IMR-90 (cell line): ENCODE results near the gene PIEZO2. TPM values are rescaled to one million over a fixed set of nuclear protein-coding genes. Genes with fewer than 3 reads are reported as not detected.

Experiments
- ATAC-seq: fragments of 200-7000 bp; cut with Tn5 transposase; 2 replicates; pipeline ENCODE4 v1.9.1; 2020; ENCODE audit warnings: low read depth, mild to moderate bottlenecking, moderate library complexity
- BruUV-seq: library from RNA; stranded (reverse); fragments of 400-500 nt; replicated peaks from 2 replicates; lab custom pipeline; 2021; lab: Mats Ljungman, UMichigan
- CTCF ChIA-PET: fragments of 300-600 bp; formaldehyde crosslinking; extraction: SDS; loops from one replicate; lab custom pipeline; 2021; ENCODE audit warnings: antibody characterized with exemption; lab: Yijun Ruan, JAX
- POLR2A ChIA-PET: fragments of 300-600 bp; sonication (Branson Sonifier 250); formaldehyde crosslinking; loops from one replicate; lab custom pipeline; 2022; ENCODE audit warnings: antibody characterized with exemption; ENCODE audit not compliant: unreplicated experiment; lab: Charles Lee
- DNase-seq: peaks from one replicate; pipeline ENCODE4 v3.0.0; 2013
- H2AFZ ChIP-seq: replicated peaks from 2 replicates; pipeline ENCODE3; 2013; ENCODE audit warnings: low read length, mild to moderate bottlenecking; ENCODE audit not compliant: poor library complexity
- H2AK5ac ChIP-seq: 2 replicates; pipeline ENCODE4 v1.6.1; 2013; ENCODE audit warnings: low read depth, low read length, inconsistent platforms
- H2AK9ac ChIP-seq: replicated peaks from 2 replicates; pipeline ENCODE3; 2013; ENCODE audit warnings: mild to moderate bottlenecking, low read depth, low read length, moderate library complexity; ENCODE audit not compliant: poor library complexity
- H2BK120ac ChIP-seq: 2 replicates; pipeline ENCODE4 v1.6.1; 2013; ENCODE audit warnings: low read depth, low read length, inconsistent platforms
- H2BK15ac ChIP-seq: 3 replicates; pipeline ENCODE4 v1.6.1; 2013; ENCODE audit warnings: low read depth, low read length, inconsistent platforms
- H2BK20ac ChIP-seq: 2 replicates; pipeline ENCODE4 v1.6.1; 2013; ENCODE audit warnings: low read depth, mild to moderate bottlenecking, inconsistent platforms, low read length, moderate library complexity
- H2BK5ac ChIP-seq: 2 replicates; pipeline ENCODE4 v1.6.1; 2013; ENCODE audit warnings: mild to moderate bottlenecking, low read depth, low read length, inconsistent platforms; ENCODE audit not compliant: poor library complexity, severe bottlenecking
- H3K14ac ChIP-seq: replicated peaks from 2 replicates; pipeline ENCODE4 v1.6.1; 2013; ENCODE audit warnings: low read depth, low read length, inconsistent platforms
- H3K18ac ChIP-seq: 2 replicates; pipeline ENCODE4 v1.6.1; 2013; ENCODE audit warnings: low read depth, low read length, control low read depth
- H3K23ac ChIP-seq: 2 replicates; pipeline ENCODE4 v1.6.1; 2013; ENCODE audit warnings: low read depth, low read length, inconsistent platforms
- H3K27ac ChIP-seq: 2 replicates; pipeline ENCODE4 v1.5.1; 2013; ENCODE audit warnings: mild to moderate bottlenecking, control low read depth, low read length; ENCODE audit not compliant: insufficient read depth
- H3K27me3 ChIP-seq: 2 replicates; pipeline ENCODE4 v1.6.1; 2013; ENCODE audit warnings: low read length; ENCODE audit not compliant: control insufficient read depth, insufficient read depth
- H3K36me3 ChIP-seq: 2 replicates; pipeline ENCODE4 v1.6.1; 2013; ENCODE audit warnings: low read length, mixed read lengths; ENCODE audit not compliant: control insufficient read depth, insufficient read depth
- H3K4ac ChIP-seq: 2 replicates; pipeline ENCODE4 v1.6.1; 2013; ENCODE audit warnings: low read depth, low read length, inconsistent platforms
- H3K4me1 ChIP-seq: 2 replicates; pipeline ENCODE4 v1.6.1; 2013; ENCODE audit warnings: low read length, mixed read lengths; ENCODE audit not compliant: control insufficient read depth, insufficient read depth
- H3K4me2 ChIP-seq: 2 replicates; pipeline ENCODE4 v1.6.1; 2013; ENCODE audit warnings: low read depth, mild to moderate bottlenecking, control low read depth, low read length, moderate library complexity
- H3K4me3 ChIP-seq: 2 replicates; pipeline ENCODE4 v1.5.1; 2013; ENCODE audit warnings: low read depth, mild to moderate bottlenecking, control low read depth, low read length, moderate library complexity; ENCODE audit not compliant: insufficient read depth
- H3K56ac ChIP-seq: 2 replicates; pipeline ENCODE4 v1.6.1; 2013; ENCODE audit warnings: low read length, inconsistent platforms; ENCODE audit not compliant: insufficient read depth; ENCODE audit errors: extremely low read depth
- H3K79me1 ChIP-seq, 2 experiments: 2 replicates each; pipeline ENCODE4 v1.6.1; 2013; ENCODE audit warnings: low read length in 2 of 2, inconsistent platforms in 1 of 2, low read depth in 1 of 2
- H3K9ac ChIP-seq: 2 replicates; pipeline ENCODE4 v1.6.1; 2013; ENCODE audit warnings: low read depth, low read length, control low read depth
- H3K9me1 ChIP-seq: 2 replicates; pipeline ENCODE4 v1.6.1; 2013; ENCODE audit warnings: low read length, inconsistent platforms; ENCODE audit not compliant: insufficient read depth
- H3K9me3 ChIP-seq: 2 replicates; pipeline ENCODE4 v1.6.1; 2013; ENCODE audit warnings: low read length; ENCODE audit not compliant: control insufficient read depth, insufficient read depth
- H4K20me1 ChIP-seq: 2 replicates; pipeline ENCODE4 v1.6.1; 2013; ENCODE audit warnings: low read length, inconsistent platforms; ENCODE audit not compliant: insufficient read depth
- H4K5ac ChIP-seq: 2 replicates; pipeline ENCODE4 v1.6.1; 2013; ENCODE audit warnings: mild to moderate bottlenecking, low read depth, low read length, control low read depth
- H4K8ac ChIP-seq, 2 experiments: 2 replicates each; pipeline ENCODE4 v1.6.1; 2013; ENCODE audit warnings: low read depth in 2 of 2, low read length in 2 of 2, control low read depth in 1 of 2, inconsistent platforms in 1 of 2
- H4K91ac ChIP-seq: 2 replicates; pipeline ENCODE4 v1.6.1; 2013; ENCODE audit warnings: low read depth, low read length, inconsistent platforms; ENCODE audit not compliant: insufficient read depth
- CEBPB ChIP-seq: IDR thresholded peaks from 2 replicates; pipeline ENCODE4 v1.6.1; 2012; ENCODE audit warnings: low read depth, low read length, improper control_type of control experiment
- CTCF ChIP-seq: conservative IDR thresholded peaks from 2 replicates; pipeline ENCODE4 v1.5.1; 2012; ENCODE audit warnings: mild to moderate bottlenecking, low read depth, low read length, improper control_type of control experiment
- WGBS, 2 experiments: methylation state at CpG; one replicate each; pipeline versions ENCODE4 v1.1.5 to v1.1.7; 2013; ENCODE audit warnings: missing lambda C conversion rate in 2 of 2; ENCODE audit not compliant: insufficient read length in 1 of 2; ENCODE audit errors: extremely low coverage in 2 of 2; 5-methylcytosine and 5-hydroxymethylcytosine counted together
- dilution Hi-C: fragments of 300-500 bp; cut with HindIII; formaldehyde crosslinking; loops from one replicate; pipeline ENCODE4 v1.14.3; 2018; ENCODE audit warnings: low sequenced_read_pairs; ENCODE audit not compliant: unreplicated experiment
- in situ Hi-C: fragments of 300-500 bp; cut with MboI; formaldehyde crosslinking; loops from 3 replicates; pipeline ENCODE4 v1.14.3; 2019; ENCODE audit warnings: low sequenced_read_pairs, inconsistent platforms, mixed read lengths
- intact Hi-C: fragments of 100-400 bp; cut with micrococcal nuclease; formaldehyde crosslinking; loops from 2 replicates; pipeline ENCODE4 v1.10.0; 2022
- polyA plus RNA-seq, 3 experiments: library from polyadenylated mRNA; depleted of rRNA; stranded (reverse); fragments of >200 nt; gene quantifications; 2 replicates each; pipeline ENCODE4 v1.2.3, GENCODE V29; 2012; ENCODE audit warnings: low replicate concordance in 1 of 3
- total RNA-seq: library from RNA; depleted of rRNA; stranded (reverse); fragments of >200 nt; gene quantifications from 2 replicates; pipeline ENCODE4 v1.2.3, GENCODE V29; 2012

The PIEZO2 gene
- total and polyA plus RNA-seq, 2 of the 4 experiments (the other 2 are of a cell fraction), result 2.4 to 4.1 TPM

GRCh38 chr18:10791169-10791831 is 358.1 kb downstream of the PIEZO2 start:
- no peak overlapping the region for H2AFZ ChIP-seq
- no peaks in the 10 kb centered on the region for H3K27me3 ChIP-seq
- H3K79me1 ChIP-seq, result no peaks in the 10 kb centered on the region
- POLR2A ChIA-PET, result no interaction called here
- WGBS, 2 experiments, result no CpG with 5 or more reads among the region's 7 CpGs
- peaks cover 12% of the 10 kb centered on the region for H3K9me1 ChIP-seq
- H3K4ac ChIP-seq, result peak overlapping the region; percentile 54
- no peak overlapping the region for H3K23ac ChIP-seq
- peak overlapping the region; percentile 5; the same call in 1 of the 2 replicates for H3K27ac ChIP-seq
- H2AK5ac ChIP-seq, result no peak overlapping the region
- peak overlapping the region; percentile 47 for H2BK120ac ChIP-seq
- CTCF ChIA-PET, result no interaction called here
- peak overlapping the region; percentile 42; the same call in 1 of the 3 replicates for H2BK15ac ChIP-seq
- no peak overlapping the region for H3K56ac ChIP-seq
- DNase-seq, result peak; percentile 20
- no peak overlapping the region for H3K4me3 ChIP-seq
- H3K9ac ChIP-seq, result no peak overlapping the region
- peak overlapping the region in 1 of 2 experiments; percentile 40; a peak in 1 of 4 replicates for H4K8ac ChIP-seq
- H4K5ac ChIP-seq, result no peak overlapping the region
- H2AK9ac ChIP-seq, result no peak overlapping the region
- no peak overlapping the region for H4K91ac ChIP-seq
- H3K36me3 ChIP-seq, result peaks cover 4% of the 10 kb centered on the region; the same call in 1 of the 2 replicates
- no peak for TF ChIP-seq CTCF
- TF ChIP-seq CEBPB, result 0 out of 2 replicates have a peak, but pooled peaks have one; percentile 21
- H4K20me1 ChIP-seq, result no peaks in the 10 kb centered on the region; the same call in 1 of the 2 replicates
- H3K4me2 ChIP-seq, result peak overlapping the region; percentile 19
- BruUV-seq, result no TSS peak
- intact Hi-C loops, result no loop called here
- 0 out of 2 replicates have a peak overlapping the region, but pooled peaks have one; percentile 1 for H3K18ac ChIP-seq
- peaks cover 5% of the 10 kb centered on the region for H3K4me1 ChIP-seq
- no peak overlapping the region for H3K14ac ChIP-seq
- H2BK5ac ChIP-seq, result no peak overlapping the region
- ATAC-seq, result peak; percentile 58
- H3K9me3 ChIP-seq, result no peaks in the 10 kb centered on the region
- in situ Hi-C loops, result no loop called here
- peak overlapping the region; percentile 20; the same call in 1 of the 2 replicates for H2BK20ac ChIP-seq
- dilution Hi-C loops, result no loop called here
